AG09319 (cell line): Measurements from ENCODE around the gene AUP1.

Experiments used
- DNase-seq: peaks from one replicate; pipeline ENCODE4 v3.0.0-alpha.2; 2010; ENCODE audit warnings: low read depth; ENCODE audit errors: extremely low read depth
- CTCF ChIP-seq: IDR thresholded peaks from 2 replicates; pipeline ENCODE4 v1.5.1; 2011; ENCODE audit warnings: low read depth, mild to moderate bottlenecking, inconsistent platforms, low read length, moderate library complexity

AUP1 gene

DNA sequence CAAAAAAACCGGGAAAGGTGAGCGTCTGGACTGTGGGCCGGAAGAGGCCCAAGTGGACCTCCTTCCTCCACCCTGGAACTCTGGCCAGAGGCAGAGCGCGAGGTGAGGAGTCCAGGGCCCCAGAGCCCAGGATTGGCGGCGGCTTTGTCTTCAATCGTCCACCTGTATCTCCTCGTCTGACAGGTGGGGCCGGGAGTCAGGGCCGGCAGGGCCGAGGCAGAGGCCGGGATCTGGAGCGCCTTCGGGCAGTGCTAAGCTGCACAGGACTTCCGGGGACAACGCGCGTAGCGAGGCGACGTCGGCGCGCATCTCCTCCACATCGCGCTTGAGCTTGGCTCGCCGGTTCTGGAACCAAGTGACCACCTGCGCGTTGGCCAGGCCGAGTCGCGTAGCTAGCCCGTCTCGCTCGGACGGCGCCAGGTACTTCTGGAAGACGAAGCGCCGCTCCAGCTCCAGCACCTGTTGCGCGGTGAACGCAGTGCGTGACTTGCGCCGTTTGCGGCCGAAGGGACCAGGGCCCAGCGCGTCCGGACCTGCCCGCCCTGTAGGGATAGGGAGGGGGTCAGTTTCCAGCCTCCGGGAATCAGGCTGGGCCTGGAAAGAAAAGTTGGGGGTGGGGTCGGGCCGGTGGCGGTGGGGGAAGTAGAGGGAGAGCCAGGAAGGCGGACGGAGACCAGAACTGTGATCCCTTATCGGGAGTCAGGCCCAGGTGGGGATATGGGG, 31.6 kb downstream of the AUP1 start:
- no peak for TF ChIP-seq CTCF
- DNase-seq = no peak

GRCh38 chr2:74496997-74497776, 32.3 kb downstream of the AUP1 start:
- no peak for TF ChIP-seq CTCF
- no peak for DNase-seq

DNA sequence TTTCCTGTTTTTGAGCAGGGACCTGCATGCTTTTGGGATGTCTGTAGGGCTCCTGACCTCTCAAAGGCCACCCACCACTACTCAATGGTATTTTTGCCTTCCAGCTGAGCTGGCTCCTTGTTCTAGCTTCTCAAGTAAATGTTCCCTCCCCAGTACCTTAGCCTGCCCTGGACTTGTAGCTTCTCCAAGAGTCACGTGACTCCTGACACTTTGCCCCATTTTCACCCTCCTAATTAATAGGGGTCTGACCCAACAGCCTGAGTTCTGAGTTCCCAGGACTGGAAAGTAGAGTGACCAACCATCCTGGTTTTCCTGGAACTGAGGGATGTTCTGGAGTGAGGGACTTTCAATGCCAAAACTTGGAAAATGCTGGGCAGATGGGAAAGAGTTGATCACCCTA, 34.1 kb downstream of the AUP1 start:
- DNase-seq = no peak
- TF ChIP-seq CTCF = no peak

- TF ChIP-seq CTCF = no peak
- no peak for DNase-seq
These were observed 36.0 kb downstream of the AUP1 start for GRCh38 chr2:74493546-74493945.

DNA sequence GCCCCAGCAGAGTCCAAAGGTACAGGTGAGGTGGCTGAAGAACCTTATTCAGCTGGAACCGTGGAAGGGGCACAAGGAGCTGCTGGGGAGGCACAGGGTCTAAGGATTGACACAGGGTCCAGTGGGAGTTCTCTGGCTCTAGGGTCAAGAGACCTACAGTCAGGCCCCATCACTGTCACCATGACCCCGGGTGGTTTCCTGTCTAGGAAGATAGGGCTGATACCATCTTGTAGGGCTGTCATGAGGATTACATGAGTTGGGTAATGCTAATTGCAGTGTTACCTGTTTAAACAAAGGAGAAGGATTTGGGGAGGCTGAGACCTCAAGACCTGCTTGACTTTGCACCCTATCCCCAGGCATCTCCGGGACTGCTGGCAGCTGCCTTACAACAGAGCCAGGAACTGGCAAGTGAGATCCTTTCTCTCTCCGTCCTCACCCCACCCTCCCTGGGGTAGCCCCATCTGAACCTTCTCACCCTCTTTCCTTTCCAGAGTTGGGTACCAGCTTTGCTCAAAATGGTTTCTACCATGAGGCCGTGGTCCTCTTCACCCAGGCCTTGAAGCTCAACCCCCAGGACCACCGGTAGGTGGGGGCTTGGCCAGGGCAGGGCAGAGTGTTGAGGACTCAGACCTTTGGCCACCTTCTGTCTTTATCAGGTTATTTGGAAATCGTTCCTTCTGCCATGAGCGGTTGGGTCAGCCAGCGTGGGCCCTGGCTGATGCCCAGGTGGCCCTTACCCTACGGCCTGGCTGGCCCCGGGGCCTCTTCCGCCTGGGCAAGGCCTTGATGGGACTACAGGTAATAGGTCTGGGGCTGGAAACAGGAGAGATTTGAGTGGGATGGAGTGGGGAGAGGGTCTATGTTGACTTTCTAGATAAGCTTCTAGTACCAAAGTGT, 37.6 kb downstream of the AUP1 start:
- DNase-seq = no peak
- TF ChIP-seq CTCF = no peak

DNA sequence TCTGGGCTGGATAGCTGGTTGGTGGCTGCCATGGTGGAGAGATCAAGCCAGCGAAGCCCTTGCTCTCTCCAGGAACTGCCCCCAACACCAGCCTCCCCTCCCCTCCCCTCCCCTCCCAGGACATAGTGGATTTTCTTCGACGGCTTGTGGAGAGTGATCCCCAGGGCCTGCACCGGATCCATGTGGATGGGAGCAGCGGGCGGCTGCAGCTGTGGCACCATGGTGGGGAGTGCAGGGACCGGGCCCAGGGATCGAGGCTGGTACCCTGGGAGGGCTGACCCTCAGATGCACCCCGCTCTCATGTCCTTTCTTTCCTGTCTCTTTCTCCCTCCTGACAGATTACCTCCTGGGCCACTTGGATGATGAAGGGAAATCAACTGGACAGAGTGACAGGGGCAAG, 39.6 kb downstream of the AUP1 start:
- TF ChIP-seq CTCF = no peak
- DNase-seq = no peak
